Memory B cell (primary cell): ENCODE measurements around the gene PCSK9.
A peak's percentile ranks its signal among the peaks of the same experiment; 100 is the strongest.

ENCODE experiments used
- ATAC-seq: fragments of 150-1000 bp; cut with Tn5 transposase; 2 replicates; pipeline ENCODE4 v1.10.0; 2021; ENCODE audit warnings: low read depth, mild to moderate bottlenecking, moderate library complexity
- DNase-seq, 2 donors: peaks; one replicate each; pipeline ENCODE4 v3.0.0; 2022; ENCODE audit warnings: low spot score in 2 of 2
- H3K27ac Mint-ChIP-seq: one replicate; pipeline ENCODE4 v1.8.0; 2022; ENCODE audit warnings: mild to moderate bottlenecking, moderate library complexity, mixed read lengths
- H3K27me3 Mint-ChIP-seq: one replicate; pipeline ENCODE4 v1.8.0; 2022; ENCODE audit warnings: mixed read lengths
- H3K36me3 Mint-ChIP-seq: one replicate; pipeline ENCODE4 v1.8.0; 2022; ENCODE audit warnings: mild to moderate bottlenecking, mixed read lengths
- H3K4me1 Mint-ChIP-seq: one replicate; pipeline ENCODE4 v1.8.0; 2022; ENCODE audit warnings: mixed read lengths
- H3K4me3 Mint-ChIP-seq: one replicate; pipeline ENCODE4 v1.8.0; 2022; ENCODE audit warnings: mild to moderate bottlenecking, moderate library complexity, mixed read lengths
- H3K9me3 Mint-ChIP-seq: one replicate; pipeline ENCODE4 v1.8.0; 2022; ENCODE audit warnings: mixed read lengths

The PCSK9 gene

DNA sequence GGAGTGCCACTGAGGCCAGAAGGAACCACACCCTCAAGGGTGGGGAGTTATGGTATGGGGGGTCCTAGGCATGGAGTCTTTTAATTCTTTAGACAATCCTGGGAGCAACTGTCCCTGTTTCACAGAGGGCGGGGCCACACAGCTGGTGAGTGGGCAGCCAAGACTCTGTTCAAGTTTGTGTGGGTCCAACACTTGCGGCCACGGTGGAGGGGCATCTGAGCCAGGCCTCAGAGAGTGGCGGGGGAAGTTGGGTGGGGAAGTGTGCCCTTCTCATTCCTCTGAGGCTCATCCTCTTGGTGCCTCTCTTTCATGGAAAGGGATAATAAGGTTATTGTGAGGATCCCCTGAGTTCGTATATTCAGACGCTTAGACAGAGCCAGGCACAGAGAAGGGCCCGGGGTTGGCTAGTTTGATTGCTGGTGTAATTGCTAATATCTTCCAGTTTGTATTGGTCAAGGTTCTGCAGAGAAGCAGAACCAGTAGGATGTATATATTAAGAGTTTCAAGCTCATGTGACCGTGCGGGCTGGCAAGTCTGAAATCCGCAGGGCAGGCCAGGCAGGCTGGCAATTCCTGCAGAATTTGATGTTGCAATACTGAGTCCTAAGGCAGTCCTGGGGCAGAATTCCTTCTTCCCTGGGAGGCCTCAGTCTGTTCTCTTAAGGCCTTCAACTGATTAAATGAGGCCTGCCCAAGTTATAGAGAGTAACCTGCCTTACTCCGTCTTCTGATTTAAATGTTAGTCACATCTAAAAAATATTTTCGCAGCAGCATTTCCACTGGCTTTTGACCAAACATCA is 15.9 kb downstream of the PCSK9 start:
- Mint-ChIP-seq H3K27ac (no peak overlapping the region), H3K4me3 (no peak overlapping the region), H3K36me3 (no peaks in the 10 kb centered on the region), H3K4me1 (no peaks in the 10 kb centered on the region), H3K9me3 (no peaks in the 10 kb centered on the region), H3K27me3 (peaks cover 5% of the 10 kb centered on the region)
- ATAC-seq (no peak), DNase-seq (no peak)

DNA sequence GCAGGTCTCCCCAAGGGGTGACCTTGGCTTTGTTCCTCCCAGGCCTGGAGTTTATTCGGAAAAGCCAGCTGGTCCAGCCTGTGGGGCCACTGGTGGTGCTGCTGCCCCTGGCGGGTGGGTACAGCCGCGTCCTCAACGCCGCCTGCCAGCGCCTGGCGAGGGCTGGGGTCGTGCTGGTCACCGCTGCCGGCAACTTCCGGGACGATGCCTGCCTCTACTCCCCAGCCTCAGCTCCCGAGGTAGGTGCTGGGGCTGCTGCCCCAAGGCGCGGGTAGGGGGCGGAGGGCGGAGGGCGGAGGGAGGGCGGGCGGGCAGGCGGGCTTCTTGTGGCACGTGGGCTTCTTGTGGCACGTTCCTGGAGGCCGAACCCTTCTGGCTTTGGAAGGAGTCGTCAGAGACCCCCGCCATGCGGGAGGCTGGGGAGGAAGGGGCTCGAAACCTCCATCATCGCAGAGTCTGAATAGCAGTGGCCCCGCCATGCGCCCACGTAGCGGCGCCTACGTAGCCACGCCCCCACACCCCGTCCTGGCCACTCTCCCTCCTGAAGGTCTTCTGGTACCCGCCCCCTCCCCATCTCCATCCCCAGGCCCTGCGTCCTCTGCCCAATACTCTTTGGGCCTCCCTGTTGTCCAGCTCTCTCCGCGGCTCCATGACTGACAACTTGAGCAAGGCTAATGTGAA is 16.7 kb downstream of the PCSK9 start:
- Mint-ChIP-seq H3K4me3 (no peak overlapping the region), H3K4me1 (no peaks in the 10 kb centered on the region), H3K27me3 (peaks cover 3% of the 10 kb centered on the region), H3K27ac (no peak overlapping the region), H3K9me3 (no peaks in the 10 kb centered on the region), H3K36me3 (no peaks in the 10 kb centered on the region)
- ATAC-seq (no peak), DNase-seq (no peak)

DNA sequence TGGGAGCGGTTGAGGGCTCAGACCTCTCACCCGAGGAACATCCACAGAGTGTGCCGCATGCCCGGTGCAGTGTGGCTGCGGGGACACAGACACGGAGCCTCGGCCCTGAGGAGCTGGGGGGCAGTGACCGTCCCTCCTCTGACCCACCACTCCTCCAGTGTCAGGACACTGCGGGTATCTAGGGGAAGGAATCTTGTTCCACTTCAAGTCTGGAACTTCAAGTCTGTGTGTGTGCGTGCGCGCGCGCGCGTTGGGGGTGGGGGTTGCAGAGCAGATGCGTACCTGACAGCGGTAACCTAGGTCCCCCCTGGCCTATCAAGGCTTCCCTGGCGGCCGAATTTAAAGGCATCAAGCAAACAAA is 17.3 kb downstream of the PCSK9 start:
- Mint-ChIP-seq H3K27ac (no peak overlapping the region), H3K4me1 (no peaks in the 10 kb centered on the region), H3K36me3 (no peaks in the 10 kb centered on the region), H3K4me3 (no peak overlapping the region), H3K27me3 (peaks cover 2% of the 10 kb centered on the region), H3K9me3 (no peaks in the 10 kb centered on the region)
- ATAC-seq (no peak), DNase-seq (no peak)

DNA sequence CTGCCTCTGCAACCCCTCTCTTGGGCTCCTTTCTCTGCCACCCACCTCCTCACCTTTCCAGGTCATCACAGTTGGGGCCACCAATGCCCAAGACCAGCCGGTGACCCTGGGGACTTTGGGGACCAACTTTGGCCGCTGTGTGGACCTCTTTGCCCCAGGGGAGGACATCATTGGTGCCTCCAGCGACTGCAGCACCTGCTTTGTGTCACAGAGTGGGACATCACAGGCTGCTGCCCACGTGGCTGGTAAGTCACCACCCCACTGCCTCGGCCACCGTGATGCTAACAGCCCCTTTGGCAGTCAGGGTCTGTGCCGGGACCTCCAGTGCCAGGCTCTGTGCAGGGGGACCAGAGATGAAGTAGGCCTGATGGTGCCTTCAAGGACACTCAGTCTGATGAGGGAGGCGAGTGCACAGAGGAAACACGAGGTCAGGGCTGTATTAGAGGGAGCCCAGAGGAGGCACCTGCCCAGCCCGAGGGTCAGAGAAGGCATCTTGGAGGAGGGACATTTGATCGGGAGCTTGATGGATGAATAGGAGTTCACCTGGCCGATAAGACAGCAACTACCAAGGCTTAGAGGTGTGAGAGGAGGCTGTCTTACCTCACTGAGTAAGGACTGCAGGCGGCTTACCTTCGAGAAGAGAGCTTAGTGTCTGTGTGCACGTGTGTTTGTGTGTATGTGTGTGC is 18.1 kb downstream of the PCSK9 start:
- ATAC-seq = no peak
- H3K9me3 Mint-ChIP-seq = no peaks in the 10 kb centered on the region
- H3K4me1 Mint-ChIP-seq = no peaks in the 10 kb centered on the region
- H3K36me3 Mint-ChIP-seq = no peaks in the 10 kb centered on the region
- no peak overlapping the region for H3K27ac Mint-ChIP-seq
- no peak overlapping the region for H3K4me3 Mint-ChIP-seq
- peaks cover 2% of the 10 kb centered on the region for H3K27me3 Mint-ChIP-seq
- DNase-seq = no peak

DNA sequence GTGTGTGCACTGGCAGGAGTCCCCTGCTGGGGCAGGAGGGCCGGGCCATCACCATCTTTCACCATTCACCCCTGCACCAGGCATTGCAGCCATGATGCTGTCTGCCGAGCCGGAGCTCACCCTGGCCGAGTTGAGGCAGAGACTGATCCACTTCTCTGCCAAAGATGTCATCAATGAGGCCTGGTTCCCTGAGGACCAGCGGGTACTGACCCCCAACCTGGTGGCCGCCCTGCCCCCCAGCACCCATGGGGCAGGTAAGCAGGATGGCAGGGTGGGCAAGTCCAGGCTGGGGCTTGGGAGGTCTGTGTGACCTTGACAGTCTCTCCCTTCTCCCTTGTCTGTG is 18.6 kb downstream of the PCSK9 start:
- H3K4me1 Mint-ChIP-seq = no peaks in the 10 kb centered on the region

DNA sequence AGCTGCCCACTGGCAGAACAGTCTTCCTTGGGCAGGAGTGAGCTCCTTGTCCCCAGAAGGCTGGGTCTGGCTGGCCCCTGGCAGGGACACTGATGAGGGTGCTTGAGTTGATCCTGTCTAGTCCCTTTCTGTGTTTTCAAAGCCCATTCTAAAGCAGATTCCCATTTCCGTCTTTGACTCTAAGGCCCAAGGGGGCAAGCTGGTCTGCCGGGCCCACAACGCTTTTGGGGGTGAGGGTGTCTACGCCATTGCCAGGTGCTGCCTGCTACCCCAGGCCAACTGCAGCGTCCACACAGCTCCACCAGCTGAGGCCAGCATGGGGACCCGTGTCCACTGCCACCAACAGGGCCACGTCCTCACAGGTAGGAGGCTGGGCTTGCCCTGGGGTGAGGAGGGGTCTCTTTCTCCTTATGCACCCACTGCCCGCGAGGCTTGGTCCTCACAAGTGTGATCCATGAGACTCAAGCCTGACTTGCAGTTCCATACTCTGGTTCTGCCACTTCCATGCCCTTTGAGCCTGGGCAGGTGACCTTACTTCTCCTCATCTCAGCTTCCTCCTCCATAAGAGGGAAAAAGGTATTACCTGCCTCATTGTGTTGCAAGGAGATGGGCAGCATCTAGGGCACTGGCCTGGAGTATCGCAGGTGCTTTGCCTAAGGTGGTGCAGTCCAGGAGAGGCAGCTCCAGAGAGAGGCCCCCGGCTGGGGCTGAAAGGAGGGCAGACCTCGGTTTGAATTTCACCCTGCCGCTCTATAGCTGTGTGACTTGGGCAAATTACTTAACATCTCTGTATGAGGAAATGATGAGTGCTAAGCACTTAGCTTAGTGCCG is 20.2 kb downstream of the PCSK9 start:
- H3K4me3 Mint-ChIP-seq = no peak overlapping the region
- ATAC-seq (no peak), DNase-seq (no peak)
- H3K27me3 Mint-ChIP-seq = peaks cover 2% of the 10 kb centered on the region
- H3K36me3 Mint-ChIP-seq = no peaks in the 10 kb centered on the region
- H3K27ac Mint-ChIP-seq = no peak overlapping the region
- no peaks in the 10 kb centered on the region for H3K9me3 Mint-ChIP-seq
- no peaks in the 10 kb centered on the region for H3K4me1 Mint-ChIP-seq

More for the DNA sequence above, 18.6 kb downstream of the PCSK9 start:
- H3K36me3 Mint-ChIP-seq = no peaks in the 10 kb centered on the region
- H3K9me3 Mint-ChIP-seq = no peaks in the 10 kb centered on the region
- H3K4me3 Mint-ChIP-seq = no peak overlapping the region
- no peak overlapping the region for H3K27ac Mint-ChIP-seq
- H3K27me3 Mint-ChIP-seq = peaks cover 2% of the 10 kb centered on the region
- no peak for ATAC-seq
- no peak for DNase-seq

DNA sequence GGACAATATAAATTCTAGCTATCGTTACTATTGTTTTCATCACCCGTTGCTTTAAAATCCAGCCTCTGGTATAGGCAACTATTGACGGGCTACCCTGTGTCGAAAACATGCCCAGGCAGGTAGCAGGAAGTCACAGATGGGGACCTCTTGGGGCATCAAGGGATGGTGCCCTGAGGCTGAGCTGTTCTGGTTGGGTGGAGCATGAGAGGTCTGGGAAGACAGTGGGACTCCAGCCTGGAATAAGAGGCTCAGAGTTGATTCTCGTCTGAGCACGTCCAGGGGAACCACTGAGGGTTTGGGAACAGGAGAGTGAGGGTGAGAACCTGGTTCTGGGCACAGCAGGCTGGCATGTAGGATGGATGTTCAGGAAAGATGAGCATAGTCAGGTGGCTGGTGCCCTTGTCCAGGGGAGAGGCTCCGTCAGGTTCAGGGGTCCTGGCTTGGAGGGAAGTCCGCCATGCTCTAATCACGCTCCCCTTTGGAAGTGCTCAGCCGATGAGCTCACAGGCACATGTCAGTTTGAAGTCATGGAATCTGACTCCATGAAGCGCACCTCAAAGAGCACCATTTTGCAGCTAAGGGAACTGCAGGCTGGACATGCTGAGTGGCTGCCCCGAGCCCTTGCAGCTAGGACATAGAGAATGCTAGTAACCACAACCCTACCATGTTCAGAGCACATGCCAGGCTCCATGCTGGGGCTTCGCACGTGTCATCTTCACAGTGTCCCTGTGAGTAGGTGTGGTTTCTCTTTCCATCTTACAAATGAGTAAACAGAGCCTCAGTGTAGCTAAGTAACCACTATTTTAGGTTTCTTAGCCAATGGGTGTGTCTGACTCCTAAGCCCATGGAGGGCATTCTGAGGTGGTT is 21.0 kb downstream of the PCSK9 start:
- Mint-ChIP-seq H3K4me3 (no peak overlapping the region), H3K27me3 (peaks cover 2% of the 10 kb centered on the region), H3K4me1 (peaks cover 4% of the 10 kb centered on the region), H3K36me3 (no peaks in the 10 kb centered on the region), H3K9me3 (no peaks in the 10 kb centered on the region), H3K27ac (no peak overlapping the region)
- DNase-seq (no peak), ATAC-seq (no peak)

DNA sequence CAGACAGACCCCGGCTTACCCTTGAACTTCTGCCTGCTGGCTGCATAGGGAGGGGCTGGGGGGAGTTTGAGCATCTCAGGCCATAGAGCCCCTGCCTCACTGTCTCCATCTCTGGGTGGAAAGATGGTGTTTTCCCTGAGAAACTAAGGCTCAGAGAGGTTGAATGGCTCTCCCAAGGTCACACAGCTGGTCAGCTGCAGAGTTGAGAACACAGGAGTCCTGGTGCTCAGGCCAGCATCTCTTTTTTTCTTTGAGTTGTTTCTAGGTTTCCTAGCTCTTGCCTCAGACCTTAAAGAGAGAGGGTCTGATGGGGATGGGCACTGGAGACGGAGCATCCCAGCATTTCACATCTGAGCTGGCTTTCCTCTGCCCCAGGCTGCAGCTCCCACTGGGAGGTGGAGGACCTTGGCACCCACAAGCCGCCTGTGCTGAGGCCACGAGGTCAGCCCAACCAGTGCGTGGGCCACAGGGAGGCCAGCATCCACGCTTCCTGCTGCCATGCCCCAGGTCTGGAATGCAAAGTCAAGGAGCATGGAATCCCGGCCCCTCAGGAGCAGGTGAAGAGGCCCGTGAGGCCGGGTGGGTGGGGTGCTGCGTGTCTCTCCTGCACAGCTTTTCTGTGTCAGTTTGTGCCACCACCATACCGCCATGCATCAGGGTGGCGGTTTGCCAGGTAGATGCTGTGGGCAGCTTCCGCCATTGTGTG is 21.8 kb downstream of the PCSK9 start:
- Mint-ChIP-seq H3K4me3 (no peak overlapping the region), H3K9me3 (no peaks in the 10 kb centered on the region), H3K36me3 (no peaks in the 10 kb centered on the region), H3K27me3 (peaks cover 2% of the 10 kb centered on the region), H3K27ac (no peak overlapping the region), H3K4me1 (peaks cover 4% of the 10 kb centered on the region)
- ATAC-seq (no peak), DNase-seq (no peak)

DNA sequence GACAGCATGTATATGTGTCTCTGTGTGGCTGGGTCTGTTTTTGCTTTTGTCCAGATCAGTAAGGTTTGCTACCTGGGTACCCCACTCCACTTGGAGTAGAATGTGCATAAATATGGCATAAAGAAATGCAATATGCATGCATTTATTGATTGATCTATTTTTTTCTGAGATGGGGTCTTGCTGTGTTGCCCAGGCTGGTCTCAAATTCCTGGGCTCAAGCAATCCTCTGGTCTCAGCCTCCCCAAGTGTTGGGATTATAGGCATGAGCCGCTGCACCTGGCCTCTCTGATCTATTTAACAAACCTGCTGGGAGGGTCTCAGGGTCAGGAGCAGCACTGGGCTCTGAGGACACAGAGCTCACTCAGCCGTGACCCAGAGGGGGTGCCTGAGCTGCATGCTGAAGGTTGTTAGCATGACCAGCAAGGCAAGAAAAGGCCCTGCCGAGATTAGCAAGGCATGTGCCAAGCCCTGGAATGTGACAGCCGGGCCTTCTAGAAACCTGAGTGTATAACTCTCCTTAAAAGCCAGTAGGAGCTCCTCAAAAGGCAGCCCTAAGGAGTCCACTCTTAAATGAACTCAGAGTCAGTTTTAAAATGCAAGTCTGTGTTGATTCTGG is 22.5 kb downstream of the PCSK9 start:
- Mint-ChIP-seq H3K27ac (peak overlapping the region; percentile 25), H3K4me1 (peaks cover 4% of the 10 kb centered on the region), H3K4me3 (no peak overlapping the region), H3K36me3 (peaks cover 3% of the 10 kb centered on the region), H3K9me3 (no peaks in the 10 kb centered on the region), H3K27me3 (peaks cover 2% of the 10 kb centered on the region)
- ATAC-seq = no peak
- no peak for DNase-seq

DNA sequence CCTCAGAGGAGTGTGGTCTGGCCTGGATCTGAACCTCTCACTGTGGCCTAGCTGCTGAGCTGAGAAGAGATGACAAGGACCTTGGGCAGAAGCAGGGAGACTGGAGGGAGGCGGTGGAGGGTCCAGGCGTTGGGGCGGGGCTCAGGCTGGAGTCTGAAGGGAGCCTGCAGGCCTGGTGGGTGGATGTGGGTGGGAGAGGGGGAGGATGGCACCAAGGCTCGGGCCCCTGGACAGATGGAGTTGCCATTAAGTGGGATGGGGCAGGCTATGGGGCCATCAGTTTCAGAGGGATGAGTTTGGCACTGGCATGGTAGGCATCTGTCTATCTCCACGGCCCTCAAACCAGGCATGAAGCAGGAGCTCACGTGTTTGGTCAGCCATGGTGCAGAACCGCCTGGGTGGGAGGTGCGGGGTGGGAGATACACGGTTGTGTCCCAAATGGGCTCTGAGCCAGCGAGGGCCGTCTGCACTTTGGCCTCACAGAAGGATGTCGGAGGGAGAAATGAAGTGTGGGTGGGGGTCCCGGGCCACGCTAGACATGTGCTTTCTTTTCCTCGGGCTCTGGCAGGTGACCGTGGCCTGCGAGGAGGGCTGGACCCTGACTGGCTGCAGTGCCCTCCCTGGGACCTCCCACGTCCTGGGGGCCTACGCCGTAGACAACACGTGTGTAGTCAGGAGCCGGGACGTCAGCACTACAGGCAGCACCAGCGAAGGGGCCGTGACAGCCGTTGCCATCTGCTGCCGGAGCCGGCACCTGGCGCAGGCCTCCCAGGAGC is 23.6 kb downstream of the PCSK9 start:
- DNase-seq (no peak), ATAC-seq (no peak)
- H3K27me3 Mint-ChIP-seq = peaks cover 2% of the 10 kb centered on the region
- H3K4me1 Mint-ChIP-seq = peaks cover 4% of the 10 kb centered on the region
- H3K9me3 Mint-ChIP-seq = no peaks in the 10 kb centered on the region
- peak overlapping the region; percentile 25 for H3K27ac Mint-ChIP-seq
- no peak overlapping the region for H3K4me3 Mint-ChIP-seq
- peaks cover 9% of the 10 kb centered on the region for H3K36me3 Mint-ChIP-seq

DNA sequence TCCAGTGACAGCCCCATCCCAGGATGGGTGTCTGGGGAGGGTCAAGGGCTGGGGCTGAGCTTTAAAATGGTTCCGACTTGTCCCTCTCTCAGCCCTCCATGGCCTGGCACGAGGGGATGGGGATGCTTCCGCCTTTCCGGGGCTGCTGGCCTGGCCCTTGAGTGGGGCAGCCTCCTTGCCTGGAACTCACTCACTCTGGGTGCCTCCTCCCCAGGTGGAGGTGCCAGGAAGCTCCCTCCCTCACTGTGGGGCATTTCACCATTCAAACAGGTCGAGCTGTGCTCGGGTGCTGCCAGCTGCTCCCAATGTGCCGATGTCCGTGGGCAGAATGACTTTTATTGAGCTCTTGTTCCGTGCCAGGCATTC is 24.2 kb downstream of the PCSK9 start:
- Mint-ChIP-seq H3K4me3 (no peak overlapping the region), H3K4me1 (peaks cover 4% of the 10 kb centered on the region), H3K36me3 (peaks cover 9% of the 10 kb centered on the region), H3K9me3 (no peaks in the 10 kb centered on the region), H3K27ac (no peak overlapping the region), H3K27me3 (peaks cover 2% of the 10 kb centered on the region)
- DNase-seq = no peak
- ATAC-seq = no peak

DNA sequence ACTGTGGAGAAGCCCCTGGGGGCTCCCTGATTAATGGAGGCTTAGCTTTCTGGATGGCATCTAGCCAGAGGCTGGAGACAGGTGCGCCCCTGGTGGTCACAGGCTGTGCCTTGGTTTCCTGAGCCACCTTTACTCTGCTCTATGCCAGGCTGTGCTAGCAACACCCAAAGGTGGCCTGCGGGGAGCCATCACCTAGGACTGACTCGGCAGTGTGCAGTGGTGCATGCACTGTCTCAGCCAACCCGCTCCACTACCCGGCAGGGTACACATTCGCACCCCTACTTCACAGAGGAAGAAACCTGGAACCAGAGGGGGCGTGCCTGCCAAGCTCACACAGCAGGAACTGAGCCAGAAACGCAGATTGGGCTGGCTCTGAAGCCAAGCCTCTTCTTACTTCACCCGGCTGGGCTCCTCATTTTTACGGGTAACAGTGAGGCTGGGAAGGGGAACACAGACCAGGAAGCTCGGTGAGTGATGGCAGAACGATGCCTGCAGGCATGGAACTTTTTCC is 24.8 kb downstream of the PCSK9 start:
- Mint-ChIP-seq H3K9me3 (no peaks in the 10 kb centered on the region), H3K27ac (no peak overlapping the region), H3K4me1 (peaks cover 4% of the 10 kb centered on the region), H3K27me3 (peaks cover 2% of the 10 kb centered on the region), H3K4me3 (no peak overlapping the region), H3K36me3 (peaks cover 15% of the 10 kb centered on the region)
- ATAC-seq (peak; percentile 66), DNase-seq (no peak)
